GM12873 (cell line): Measurements from ENCODE around the gene CERS3.

Experiments
- TF ChIP-seq, protein P1 (sequence below): IDR thresholded peaks from 2 replicates; pipeline ENCODE4 v1.5.1; 2012; ENCODE audit warnings: low read depth, mild to moderate bottlenecking, moderate library complexity, low read length, control low read depth; ENCODE audit not compliant: insufficient read depth; ENCODE audit errors: missing control alignments

The CERS3 gene

DNA sequence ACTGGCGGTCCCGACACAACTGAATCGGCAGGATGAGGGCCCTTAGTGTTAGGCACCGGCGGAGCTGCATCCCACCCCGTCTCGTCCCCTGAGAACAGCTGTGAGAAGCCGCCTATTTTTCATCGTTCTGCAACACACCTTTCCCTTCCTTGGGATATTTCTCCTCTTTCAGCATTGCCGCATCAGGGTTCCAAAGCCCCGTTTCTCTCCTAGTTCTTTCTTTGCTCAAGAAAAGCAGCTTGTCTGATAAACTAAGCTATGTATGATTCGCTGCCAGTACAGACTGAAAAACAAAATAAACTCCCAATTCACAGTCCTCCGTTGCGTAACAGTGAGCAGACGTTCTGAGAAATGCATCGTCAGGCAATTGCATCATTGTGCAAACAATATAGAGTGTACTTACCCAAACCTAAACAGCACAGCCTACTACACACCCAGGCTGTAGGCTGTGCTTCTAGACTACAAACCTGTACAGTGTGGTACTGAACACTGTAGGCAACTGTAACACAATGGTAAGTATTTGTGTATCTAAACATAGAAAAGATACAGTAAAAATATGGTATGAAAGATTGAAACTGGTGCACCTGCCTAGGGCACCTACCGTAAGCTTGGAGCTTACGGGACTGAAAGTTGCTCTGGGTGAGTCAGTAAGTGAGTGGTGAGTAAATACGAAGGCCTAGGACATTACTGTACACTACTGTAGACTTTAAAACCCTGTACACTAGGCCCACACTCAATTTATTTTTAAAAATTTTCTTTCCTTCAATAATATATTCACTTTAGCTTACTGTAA, 178.1 kb downstream of the CERS3 start:
- TF ChIP-seq, protein P1, sequence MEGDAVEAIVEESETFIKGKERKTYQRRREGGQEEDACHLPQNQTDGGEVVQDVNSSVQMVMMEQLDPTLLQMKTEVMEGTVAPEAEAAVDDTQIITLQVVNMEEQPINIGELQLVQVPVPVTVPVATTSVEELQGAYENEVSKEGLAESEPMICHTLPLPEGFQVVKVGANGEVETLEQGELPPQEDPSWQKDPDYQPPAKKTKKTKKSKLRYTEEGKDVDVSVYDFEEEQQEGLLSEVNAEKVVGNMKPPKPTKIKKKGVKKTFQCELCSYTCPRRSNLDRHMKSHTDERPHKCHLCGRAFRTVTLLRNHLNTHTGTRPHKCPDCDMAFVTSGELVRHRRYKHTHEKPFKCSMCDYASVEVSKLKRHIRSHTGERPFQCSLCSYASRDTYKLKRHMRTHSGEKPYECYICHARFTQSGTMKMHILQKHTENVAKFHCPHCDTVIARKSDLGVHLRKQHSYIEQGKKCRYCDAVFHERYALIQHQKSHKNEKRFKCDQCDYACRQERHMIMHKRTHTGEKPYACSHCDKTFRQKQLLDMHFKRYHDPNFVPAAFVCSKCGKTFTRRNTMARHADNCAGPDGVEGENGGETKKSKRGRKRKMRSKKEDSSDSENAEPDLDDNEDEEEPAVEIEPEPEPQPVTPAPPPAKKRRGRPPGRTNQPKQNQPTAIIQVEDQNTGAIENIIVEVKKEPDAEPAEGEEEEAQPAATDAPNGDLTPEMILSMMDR, result no peak
